Subcutaneous adipose tissue (tissue), 4 donors: Measurements from ENCODE around the gene SPHK2. TPM values are rescaled to one million over a fixed set of nuclear protein-coding genes. Genes with fewer than 3 reads are reported as not detected.

Experiments used
- total RNA-seq, 4 donors: library from RNA; depleted of rRNA; stranded (reverse); fragments of >200 nt; gene quantifications; one replicate each; pipeline ENCODE4 v1.1.0, GENCODE V29; 2016
- TF ChIP-seq, protein P1 (sequence below): fragments of 450-650 bp; IDR thresholded peaks from one replicate; pipeline ENCODE4 v1.5.1; 2016; ENCODE audit warnings: low read depth, mild to moderate bottlenecking, control low read depth, antibody characterized with exemption, moderate library complexity

The SPHK2 gene
- total RNA-seq, 4 donors from 2014 or later, result 4.9 to 33.2 (median 9.1) TPM

GRCh38 chr19:48641850-48642249, 22.5 kb downstream of the SPHK2 start:
- TF ChIP-seq, protein P1, sequence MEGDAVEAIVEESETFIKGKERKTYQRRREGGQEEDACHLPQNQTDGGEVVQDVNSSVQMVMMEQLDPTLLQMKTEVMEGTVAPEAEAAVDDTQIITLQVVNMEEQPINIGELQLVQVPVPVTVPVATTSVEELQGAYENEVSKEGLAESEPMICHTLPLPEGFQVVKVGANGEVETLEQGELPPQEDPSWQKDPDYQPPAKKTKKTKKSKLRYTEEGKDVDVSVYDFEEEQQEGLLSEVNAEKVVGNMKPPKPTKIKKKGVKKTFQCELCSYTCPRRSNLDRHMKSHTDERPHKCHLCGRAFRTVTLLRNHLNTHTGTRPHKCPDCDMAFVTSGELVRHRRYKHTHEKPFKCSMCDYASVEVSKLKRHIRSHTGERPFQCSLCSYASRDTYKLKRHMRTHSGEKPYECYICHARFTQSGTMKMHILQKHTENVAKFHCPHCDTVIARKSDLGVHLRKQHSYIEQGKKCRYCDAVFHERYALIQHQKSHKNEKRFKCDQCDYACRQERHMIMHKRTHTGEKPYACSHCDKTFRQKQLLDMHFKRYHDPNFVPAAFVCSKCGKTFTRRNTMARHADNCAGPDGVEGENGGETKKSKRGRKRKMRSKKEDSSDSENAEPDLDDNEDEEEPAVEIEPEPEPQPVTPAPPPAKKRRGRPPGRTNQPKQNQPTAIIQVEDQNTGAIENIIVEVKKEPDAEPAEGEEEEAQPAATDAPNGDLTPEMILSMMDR, result no peak

DNA sequence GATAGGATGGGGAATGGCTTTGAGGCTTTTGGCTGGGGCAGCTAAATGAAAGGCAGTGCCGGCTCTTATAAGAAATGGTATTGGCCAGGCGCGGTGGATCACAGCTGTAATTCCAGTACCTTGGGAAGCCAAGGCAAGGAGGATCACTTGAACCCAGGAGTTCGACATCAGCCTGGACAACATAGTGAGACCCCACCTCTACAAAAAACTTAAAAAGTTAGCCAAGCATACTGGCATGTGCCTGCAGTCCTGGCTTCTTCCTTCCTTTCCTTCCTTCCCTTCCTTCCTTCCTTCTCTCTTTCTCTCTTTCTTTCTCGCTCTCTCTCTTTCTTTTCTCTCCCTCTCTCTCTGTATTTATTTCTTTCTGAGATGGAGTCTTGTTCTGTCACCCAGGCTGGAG, 23.6 kb downstream of the SPHK2 start:
- TF ChIP-seq, protein P1, result no peak

DNA sequence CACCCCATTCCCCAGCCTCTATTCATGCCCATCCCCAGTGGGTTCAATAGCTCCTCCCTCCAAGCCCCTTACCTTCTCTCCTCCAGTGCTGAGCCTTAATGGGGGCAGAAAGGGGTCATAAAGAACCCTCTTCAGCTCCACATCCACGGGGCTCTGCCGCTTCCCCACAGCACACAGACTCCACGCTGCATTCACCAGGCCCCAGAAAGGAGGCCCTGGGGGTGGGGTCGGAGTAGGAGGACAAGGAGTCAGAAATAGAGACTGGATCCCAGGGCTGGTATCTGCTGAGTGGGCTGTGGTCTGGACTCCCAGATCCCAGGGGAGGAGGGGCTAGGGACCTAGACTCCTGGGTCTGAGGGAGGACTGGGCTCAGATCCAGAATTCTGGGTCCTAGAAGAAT, 25.0 kb downstream of the SPHK2 start:
- TF ChIP-seq, protein P1, result no peak

DNA sequence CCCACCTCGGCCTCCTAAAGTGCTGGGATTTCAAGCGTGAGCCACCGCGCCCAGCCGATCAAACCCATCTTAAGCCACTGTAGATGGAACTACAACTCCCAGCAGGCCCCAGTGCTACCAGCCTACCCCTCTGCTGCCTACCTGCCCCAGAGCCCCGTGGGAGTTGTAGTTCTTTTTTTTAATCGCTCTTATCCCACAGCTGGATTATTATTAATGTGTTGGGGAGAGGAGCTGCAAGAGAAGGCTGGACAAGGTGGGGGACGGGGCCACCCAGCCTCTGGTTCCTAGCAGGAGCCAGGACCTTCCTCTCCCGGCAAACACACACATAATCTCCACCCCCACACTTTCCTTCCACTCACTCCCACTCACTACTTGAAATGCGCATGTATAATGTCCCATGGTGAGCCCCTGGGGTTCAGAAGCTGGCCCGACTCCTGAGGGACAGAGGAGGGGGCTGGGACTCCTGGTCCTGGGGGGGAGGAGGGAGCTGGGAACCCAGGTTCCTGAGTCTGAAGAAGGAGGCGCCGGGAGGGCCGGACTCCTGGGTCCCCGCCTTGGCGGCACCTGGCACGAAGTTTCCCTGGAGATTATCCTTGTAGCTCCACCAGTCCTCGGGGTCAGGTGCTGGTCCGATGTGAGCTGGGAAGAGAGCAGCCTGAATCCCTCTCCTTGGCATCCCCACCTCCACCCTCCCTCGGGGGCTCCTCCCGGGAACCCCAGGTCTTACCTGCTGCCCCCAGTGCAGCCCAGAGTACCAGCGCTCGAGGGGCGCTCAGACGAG, 25.7 kb downstream of the SPHK2 start:
- TF ChIP-seq, protein P1, result no peak

- TF ChIP-seq, protein P1, result no peak
These were observed 26.3 kb downstream of the SPHK2 start for GRCh38 chr19:48645620-48646000.

DNA sequence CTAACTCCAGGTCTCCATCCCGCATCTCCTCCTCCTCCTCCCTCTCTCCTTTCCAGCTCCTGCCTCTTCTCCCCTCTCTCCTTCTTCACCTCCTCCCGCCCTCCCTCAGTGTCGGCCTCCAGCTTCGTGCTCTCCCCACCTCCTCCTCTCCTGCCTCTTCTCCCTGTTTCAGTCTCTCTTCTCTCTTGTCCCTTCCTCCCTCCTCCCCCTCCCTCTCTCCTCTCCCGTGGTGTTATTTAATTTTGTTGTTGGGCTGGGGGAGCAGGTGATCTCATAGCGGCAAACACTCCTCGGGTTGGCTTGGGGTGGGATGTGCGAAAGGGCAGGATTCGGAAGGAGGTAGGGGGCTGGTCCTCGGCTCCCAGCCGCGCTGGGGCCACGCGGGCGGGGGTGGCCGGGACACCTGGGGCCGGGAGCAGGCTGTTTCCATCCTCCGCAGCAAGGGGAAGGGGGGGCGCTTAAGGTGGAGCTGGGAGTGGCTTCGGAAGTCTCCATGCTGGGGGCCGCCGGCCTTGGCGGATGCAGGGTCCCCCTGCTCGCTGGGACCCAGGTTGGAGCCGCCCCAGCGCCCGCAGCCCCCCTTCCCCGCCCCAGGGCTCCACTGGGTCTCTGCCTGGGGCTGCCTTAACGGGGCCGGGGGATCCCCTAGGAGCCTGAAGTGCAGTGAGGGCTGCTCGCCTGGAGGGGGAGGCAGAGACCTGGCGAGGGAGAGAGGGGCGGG, 26.9 kb downstream of the SPHK2 start, which contains the start of gene CA11:
CA11 (minus strand) TSS at position 187 of the 721 bp plus-strand sequence. CDS start 555 bp downstream, outside the sequence.
- TF ChIP-seq, protein P1, result no peak

DNA sequence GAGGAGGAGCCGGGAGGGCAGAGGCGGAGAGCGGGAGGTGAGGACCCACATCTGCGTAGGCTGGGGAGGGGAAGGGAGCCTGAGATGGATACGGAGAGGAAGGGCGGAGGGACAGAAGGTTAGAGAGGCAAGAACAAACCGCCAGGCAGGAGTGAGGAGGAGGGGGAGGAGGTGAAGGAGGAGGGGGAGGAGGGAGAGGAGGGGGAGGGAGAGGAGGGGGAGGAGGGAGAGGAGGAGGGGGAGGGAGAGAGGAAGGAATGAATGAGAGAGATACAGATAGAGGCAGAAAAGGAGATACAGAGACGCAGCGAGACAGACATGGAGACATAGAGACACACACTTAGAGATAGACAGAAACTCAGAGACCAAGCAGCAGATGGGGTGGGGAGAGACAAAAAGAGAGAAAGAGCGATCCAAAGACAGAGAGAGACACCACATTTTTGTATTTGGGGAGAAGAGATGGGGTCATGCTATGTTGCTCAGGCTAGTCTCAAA, 27.5 kb downstream of the SPHK2 start:
- TF ChIP-seq, protein P1, result no peak
